GM12874 (cell line): ENCODE data around the gene SPECC1.

Source experiments
- TF ChIP-seq, protein P1 (sequence below): IDR thresholded peaks from 2 replicates; pipeline ENCODE4 v1.5.1; 2011; ENCODE audit warnings: low read depth, mild to moderate bottlenecking, control low read depth, low read length, moderate library complexity; ENCODE audit not compliant: insufficient read depth

Gene SPECC1

DNA sequence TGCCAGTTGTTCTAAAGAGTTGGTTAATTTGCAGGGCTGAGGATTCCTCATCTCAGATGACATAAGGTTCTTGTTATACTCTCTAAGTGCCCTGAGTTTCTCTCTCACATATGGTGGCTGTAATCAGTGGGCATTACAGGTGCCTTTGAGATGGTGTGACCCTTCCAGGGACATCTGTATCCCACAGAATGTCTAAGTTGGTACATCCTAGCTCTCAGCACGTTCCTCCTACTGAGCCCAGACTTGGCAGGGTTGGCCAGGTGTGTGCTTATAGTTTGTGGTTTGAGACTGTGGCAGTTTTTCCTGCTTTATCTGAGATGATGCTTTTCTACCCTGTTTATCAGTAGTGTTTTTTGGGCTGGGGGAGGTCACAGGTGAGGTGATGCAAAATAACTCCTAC is 36.3 kb downstream of the SPECC1 start:
- TF ChIP-seq, protein P1, sequence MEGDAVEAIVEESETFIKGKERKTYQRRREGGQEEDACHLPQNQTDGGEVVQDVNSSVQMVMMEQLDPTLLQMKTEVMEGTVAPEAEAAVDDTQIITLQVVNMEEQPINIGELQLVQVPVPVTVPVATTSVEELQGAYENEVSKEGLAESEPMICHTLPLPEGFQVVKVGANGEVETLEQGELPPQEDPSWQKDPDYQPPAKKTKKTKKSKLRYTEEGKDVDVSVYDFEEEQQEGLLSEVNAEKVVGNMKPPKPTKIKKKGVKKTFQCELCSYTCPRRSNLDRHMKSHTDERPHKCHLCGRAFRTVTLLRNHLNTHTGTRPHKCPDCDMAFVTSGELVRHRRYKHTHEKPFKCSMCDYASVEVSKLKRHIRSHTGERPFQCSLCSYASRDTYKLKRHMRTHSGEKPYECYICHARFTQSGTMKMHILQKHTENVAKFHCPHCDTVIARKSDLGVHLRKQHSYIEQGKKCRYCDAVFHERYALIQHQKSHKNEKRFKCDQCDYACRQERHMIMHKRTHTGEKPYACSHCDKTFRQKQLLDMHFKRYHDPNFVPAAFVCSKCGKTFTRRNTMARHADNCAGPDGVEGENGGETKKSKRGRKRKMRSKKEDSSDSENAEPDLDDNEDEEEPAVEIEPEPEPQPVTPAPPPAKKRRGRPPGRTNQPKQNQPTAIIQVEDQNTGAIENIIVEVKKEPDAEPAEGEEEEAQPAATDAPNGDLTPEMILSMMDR, result no peak

DNA sequence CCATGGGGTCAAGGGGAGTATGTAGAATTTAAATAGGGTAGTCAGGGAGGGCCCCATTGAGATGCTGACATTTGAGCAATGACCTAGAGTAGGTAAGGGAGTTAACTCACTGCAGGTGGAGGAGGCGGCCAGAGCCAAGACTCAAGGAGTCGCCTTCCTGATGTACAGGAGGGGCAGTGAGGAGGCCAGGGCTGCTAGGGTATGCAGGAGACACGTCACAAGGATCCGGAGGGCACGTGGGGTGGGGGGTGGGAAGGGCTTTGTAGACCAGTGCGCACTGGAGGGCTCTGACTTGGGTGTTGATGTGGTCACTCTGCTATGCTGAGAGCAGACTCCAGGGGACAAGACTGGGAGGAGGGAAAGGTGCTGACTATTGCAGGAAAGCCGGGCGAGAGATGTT is 37.5 kb downstream of the SPECC1 start:
- TF ChIP-seq, protein P1, result no peak

DNA sequence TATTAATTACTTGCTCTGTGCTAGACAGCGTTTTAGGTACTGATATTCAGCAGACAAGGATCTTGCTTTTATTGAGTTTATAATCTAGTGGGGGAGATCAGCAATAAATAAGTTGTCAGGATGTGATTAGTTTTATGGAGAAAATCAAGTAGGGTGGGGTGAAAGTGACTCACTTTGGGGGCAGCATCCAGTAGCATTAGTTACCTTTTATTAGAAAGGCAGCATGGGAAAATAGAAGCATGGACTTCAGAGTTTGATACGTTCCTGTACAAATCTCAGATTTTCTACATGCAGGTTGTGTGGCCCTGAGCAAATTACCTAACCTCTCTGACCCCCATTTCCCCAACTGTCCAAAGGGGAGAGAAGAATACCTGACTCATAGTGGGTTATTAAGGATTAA is 42.5 kb downstream of the SPECC1 start:
- TF ChIP-seq, protein P1, result no peak

DNA sequence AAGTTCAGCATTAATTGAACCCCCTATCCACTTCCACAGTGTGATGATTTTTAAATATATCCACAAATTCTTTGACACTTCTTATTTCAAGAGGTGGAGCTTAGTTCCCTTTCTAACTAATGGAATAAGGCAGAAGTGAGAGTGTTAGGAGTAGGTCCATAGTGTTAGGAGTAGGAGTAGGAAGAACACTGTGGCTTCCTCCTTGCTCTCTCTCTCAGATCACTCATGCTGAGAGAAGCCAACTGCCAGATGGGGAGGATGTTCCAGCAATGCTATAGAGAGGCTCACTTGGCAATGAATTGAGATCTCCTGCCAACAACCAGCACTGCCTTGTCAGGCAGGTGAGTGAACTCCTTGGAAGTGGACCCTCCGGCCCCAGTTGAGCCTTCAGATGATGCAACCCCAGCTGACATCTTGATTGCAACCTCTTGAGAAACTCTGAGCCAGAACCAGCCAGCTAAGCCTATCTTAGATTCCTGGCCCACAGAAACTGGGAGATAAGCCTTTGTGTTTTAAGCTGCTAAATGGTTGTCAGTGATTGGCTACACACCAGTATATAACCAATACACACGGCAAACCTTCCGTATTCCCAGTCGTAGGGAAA is 44.3 kb downstream of the SPECC1 start:
- TF ChIP-seq, protein P1, result no peak

DNA sequence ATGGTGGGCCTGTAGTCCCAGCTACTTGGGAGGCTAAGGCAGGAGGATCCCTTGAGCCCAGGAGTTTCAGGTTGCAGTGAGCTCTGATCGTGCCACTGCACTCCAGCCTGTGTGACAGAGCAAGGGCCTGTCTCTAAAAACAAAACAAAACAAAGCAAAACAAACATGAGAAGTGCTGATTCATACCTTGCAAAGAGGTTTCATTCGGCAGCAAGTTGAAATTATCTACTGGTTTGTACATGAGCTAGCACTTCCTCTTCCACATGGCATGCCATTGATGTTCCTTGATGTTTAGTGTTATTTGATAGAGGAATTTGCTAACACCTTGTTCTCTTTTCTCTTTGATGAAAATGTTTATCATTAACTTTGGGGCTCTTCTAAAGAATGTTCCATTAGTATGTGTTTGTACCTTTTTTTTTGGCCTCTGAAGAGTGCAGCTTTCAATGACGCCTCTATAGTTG is 50.6 kb downstream of the SPECC1 start:
- TF ChIP-seq, protein P1, result no peak

DNA sequence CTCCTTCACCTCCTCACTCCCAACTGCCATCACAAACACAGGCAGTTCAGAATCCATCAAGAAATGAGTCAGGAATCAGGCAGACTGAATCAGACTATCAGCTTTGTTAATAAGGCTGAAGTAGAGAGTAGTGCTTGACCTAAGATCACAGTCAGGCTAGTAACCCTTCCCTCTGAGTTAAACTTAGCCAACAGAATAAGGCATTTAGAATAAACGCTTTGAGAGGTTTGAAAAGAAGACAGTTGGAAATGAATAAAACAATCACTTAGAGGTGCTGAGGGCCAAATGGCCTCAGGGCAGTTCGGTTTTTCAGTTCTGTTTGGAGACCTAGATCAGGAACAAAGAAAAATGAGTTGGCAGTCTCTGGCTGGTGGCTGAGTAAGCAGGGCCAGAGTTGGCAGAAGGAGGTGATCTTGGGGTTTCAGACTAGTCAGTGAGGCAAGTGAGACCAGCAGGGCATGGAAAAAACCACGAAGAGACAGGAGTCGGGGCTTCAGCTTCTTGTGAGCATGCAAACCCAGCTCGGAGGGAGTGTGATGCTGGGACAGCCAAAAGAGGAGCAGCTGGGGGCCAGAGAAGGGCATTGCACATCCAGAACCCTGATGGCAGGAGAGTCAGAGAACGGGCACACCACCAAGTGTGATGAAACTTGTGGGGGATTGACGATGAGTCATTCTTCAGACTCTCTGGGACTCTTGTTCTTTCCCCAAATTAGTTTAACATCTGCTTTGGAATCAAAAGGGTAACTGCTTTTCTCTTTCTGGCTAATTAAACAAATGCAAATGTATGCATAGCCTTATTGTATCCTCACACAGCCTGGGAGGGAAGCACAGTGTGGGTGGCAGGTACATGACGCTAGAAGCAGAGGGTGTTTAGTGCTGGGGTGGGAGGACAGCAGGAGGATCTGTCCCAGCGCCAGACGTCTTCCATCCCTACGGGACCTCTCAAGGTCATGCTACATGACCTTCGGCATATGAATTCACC is 54.8 kb downstream of the SPECC1 start:
- TF ChIP-seq, protein P1, result no peak

DNA sequence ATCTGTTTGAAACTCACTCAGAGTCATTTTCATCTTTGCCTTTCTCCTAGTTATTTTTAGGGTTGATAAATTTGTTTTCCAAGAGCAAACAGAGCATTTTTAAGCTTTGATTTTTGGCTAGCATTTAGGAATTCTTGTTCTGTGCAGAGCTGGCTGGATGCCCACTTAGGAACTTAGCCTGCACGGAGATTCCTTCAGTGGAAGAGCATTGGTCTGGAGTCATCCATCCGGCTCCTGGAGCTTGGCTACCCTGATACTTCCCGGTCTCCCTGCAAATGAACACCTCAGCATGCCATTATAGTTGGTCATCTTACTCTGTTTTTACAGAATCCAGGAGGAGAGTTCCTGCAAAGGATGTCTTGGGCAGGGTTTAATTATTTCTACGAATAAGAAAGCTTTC is 57.1 kb downstream of the SPECC1 start:
- TF ChIP-seq, protein P1, result no peak
